ENCODE results near the gene CACHD1.

GRCh38 chr1:64692911-64693310 lies 223.0 kb downstream of the CACHD1 start:
- TF ChIP-seq POLR2A (IDR thresholded peaks at IDR 0.05; ENCODE audit: low read length) (no peak), GATA1 (IDR thresholded peaks at IDR 0.05; ENCODE audit: low read depth, low read length) (no peak)

All from erythroblast (primary cell).